HG03442 (cell line): ENCODE results near the gene ALK.

Source experiments
- ATAC-seq: cut with Tn5 transposase; IDR thresholded peaks from one replicate; pipeline ENCODE4 v1.9.1; 2021; ENCODE audit warnings: mild to moderate bottlenecking, moderate library complexity; ENCODE audit not compliant: unreplicated experiment

The ALK gene

GRCh38 chr2:29724282-29724681, 197.1 kb downstream of the ALK start:
- ATAC-seq = no peak

GRCh38 chr2:29723255-29724001, 198.0 kb downstream of the ALK start:
- ATAC-seq = peak; percentile 90

DNA sequence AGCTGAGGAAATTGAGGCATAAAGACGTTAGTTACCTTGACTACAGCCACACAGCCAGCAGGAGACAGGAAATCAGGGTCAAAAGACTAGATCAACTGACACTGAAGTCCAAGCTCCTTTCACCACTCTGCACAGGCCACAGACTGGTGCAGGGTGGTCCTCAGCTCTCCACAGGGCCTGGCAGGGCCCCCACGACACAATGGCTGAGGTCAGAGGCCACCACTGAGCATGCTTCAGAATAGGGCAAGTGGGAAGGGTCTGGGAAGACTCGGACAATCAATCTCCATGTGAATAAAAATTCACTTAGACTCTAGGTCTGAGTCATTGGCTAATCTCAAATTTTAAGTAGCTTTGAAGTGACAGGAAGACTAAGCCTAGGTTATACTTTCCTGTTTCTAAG, 201.7 kb downstream of the ALK start:
- no peak for ATAC-seq

- no peak for ATAC-seq
Observed at GRCh38 chr2:29718076-29718686, 203.2 kb downstream of the ALK start.

DNA sequence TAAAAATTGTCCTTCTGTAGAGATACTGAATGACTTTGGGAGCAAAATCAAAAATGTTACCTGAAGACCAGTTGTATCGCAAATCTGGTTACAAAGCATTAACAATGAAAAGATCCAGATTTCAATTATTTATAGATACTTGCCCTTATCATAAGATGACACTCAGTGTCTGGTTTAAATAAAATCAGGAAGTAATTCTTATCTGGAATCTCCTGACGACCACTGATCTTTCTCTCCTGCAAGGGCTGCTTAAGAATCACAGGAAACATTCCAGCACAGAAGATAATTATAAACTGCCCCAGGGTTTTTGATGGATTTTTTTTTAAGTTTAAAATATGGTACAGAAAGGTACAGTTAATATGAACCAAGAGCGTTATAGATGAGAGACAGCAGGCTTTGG, 205.7 kb downstream of the ALK start:
- ATAC-seq = no peak

- no peak for ATAC-seq
Observed at GRCh38 chr2:29714333-29714732, 207.1 kb downstream of the ALK start.

- no peak for ATAC-seq
Observed at GRCh38 chr2:29706171-29706720, 215.1 kb downstream of the ALK start.

GRCh38 chr2:29705616-29706015, 215.8 kb downstream of the ALK start:
- ATAC-seq = no peak

DNA sequence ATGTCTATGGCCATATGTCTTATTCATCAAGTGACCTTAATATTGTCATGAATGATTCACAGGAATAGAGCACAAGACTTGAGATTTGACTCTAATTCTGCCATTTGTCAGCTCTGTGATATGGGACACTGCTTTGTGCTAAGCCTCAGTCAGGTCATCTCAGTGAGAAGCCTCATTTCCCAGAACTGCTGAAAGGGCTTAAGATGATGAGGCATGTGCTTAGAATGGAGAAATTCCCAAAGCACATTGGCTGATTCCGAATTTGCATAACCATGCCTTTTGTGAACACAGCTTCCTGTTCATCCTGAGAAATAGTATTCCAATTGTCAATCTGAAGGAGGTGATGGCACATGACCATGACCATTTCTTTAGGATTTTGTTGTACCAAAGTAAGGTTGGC, 218.1 kb downstream of the ALK start:
- ATAC-seq = no peak

- no peak for ATAC-seq
Observed at GRCh38 chr2:29702276-29702675, 219.1 kb downstream of the ALK start.

- no peak for ATAC-seq
Observed at GRCh38 chr2:29700560-29700959, 220.8 kb downstream of the ALK start.

GRCh38 chr2:29699045-29699444, 222.3 kb downstream of the ALK start:
- no peak for ATAC-seq

GRCh38 chr2:29698216-29698615, 223.2 kb downstream of the ALK start:
- no peak for ATAC-seq

DNA sequence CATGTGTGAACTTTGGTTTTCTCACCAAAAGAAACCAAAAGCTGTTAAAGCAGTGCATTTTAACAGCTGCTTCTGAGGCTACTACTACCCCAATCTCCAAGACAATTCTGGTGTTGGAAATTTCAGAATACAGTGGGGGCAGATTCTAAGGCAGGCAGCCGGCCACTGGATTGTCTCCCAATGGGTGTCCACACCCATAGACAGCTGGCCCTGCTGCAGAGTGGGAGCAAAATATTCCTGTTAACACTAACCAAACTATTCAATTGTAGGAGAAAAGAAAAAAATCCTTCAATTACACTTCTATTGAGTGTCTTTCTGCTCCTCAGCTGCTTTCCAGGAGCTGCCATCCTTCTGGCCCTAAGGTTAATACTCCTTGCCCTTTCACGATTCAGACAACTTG, 223.7 kb downstream of the ALK start:
- ATAC-seq = no peak

DNA sequence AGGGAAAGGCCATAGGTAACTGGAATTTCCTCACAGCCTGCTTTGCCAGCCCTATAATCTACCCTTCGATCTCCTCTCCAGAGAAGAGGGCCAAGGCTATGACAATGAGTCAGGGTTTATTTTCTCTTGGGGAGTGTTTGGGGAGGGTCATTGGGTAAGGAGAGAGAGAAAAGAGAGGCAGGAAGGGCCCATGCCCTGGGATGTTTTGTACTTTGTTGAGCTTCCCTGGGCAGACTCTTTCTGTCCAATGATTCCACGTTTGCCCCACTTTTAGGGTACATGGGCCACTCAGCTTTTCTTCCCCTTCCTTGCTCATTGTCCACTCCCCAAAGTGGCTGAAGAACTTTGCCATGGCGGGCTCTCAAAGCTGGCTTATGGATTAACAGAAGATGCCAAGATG, 224.2 kb downstream of the ALK start:
- ATAC-seq = no peak

DNA sequence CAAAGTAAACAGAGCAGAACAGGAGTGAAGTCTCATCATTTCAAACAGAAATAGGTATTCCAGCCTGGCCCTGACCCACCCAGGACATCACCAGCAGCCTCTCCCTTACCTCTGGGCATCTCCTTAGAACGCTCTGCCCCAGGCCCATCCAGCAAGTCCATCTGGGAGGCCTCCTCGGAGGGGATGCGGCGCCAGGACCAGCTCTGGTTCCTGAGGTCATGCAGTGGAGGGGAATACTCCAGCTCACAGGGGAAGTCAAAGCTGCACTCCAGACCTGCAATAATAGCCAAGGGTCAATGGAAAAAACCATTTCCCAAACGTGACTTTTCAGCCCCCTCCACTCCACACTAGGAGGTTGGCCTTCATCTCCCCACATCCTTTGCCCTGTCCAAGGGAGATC, 226.6 kb downstream of the ALK start:
- no peak for ATAC-seq

DNA sequence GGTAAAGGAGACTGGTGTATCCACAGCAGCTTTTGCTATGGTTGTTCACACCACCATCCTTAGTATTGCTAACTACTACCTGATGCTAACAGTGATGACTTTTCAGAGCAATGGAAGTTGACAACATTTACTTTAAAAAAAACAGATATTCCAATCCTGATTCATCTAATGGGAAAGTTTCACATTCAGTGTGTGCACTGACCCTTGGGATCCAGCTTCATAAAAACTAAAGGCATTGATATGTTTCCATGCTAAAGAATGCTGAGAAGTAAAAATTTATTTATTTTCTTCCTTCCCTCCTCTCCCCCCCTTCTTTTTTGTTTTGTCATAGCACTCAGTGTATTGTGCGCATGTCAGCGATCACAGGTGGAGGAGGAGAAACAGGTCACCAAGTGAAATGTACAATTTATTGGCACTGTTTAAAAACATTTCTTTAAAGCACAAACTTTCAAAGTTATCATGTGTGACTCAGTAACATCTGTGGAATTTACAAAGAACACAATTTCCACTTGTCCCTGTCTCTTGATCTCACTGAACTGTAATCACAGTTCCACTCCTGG, 229.9 kb downstream of the ALK start:
- no peak for ATAC-seq

GRCh38 chr2:29689666-29690065, 231.7 kb downstream of the ALK start:
- ATAC-seq = no peak

- no peak for ATAC-seq
Observed at GRCh38 chr2:29688429-29688828, 233.0 kb downstream of the ALK start.

DNA sequence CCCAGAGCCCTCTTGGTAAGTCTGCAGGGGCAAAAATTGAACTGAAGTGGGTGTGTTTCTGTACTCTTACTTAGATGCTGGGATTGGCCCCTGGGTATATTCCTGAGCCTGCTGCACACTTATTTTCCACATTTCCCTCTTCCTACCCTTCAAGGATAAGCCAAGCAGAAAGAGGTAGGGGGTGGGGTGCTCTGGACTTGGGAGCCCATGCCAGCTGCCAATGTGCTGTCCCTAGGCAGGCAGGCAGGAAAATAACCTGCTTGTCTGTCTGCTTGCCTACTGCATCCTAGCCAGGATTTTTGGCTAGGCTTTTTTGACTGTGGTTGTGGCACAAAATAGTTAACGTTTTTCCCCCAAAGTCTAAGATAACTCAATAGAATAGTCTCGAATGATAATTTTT, 234.3 kb downstream of the ALK start:
- ATAC-seq = no peak

DNA sequence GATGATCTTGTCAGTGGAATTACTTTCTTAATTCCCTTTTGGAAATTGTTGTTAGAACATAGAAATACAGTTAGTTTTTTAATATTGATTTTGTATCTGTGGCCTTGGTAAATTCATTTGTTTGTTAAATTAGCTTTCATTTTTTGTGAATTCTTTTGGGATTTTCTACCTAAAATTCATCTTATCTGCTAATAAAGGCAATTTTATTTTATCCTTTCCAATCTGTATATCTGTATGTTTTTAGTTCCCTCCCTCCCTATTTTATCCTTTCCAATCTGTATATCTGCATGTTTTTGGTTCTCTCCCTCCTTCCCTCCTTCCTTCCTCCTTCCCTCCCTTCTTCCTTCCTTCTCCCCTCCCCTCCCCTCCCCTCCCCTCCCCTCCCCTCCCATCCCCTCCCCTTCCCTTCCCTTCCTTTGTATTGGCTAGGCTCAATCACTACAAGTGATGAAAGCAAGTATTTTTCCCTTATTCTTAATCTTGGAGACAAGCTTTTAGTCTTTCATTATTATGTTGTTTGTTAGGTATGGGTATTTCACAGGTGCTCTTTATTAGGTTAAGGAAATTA, 244.4 kb downstream of the ALK start:
- no peak for ATAC-seq

DNA sequence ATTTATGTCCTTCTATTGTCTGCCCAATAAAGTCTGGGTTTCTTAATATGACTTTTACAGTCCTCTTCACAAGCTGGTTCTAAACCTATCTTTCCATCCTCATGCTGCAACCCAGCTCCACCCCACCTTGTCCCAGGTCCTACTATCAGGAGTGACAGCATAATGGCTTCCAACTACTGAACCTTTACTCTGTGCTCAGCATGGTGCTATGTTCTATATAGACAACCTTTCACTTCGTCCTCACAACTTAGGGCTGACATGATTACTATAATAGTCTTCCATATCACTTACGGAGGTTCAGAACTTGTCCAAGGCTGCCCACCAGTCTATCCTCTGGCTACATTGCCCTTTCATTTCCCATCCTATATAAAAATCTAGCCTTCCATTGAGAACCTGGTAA, 256.8 kb downstream of the ALK start:
- no peak for ATAC-seq
